GM10266 (cell line): ENCODE results near the gene RGR.
"Not testable (repeated sequence)": the region's sequence is repeated elsewhere in the genome, so short reads cannot be mapped to it uniquely, and the experiment has no call there.

Source experiments
- DNase-seq: peaks from one replicate; pipeline ENCODE4 v3.0.0; 2012; ENCODE audit errors: extremely low spot score
- CTCF ChIP-seq: IDR thresholded peaks from 2 replicates; pipeline ENCODE4 v1.5.1; 2012; ENCODE audit warnings: mild to moderate bottlenecking, low read depth; ENCODE audit not compliant: control insufficient read depth, insufficient read depth; ENCODE audit errors: missing control alignments

The RGR gene

GRCh38 chr10:84267503-84268126 lies 22.8 kb downstream of the RGR start:
- TF ChIP-seq CTCF: peak; percentile 61
- peak; percentile 51 for DNase-seq

- DNase-seq: no peak
- TF ChIP-seq CTCF: no peak
These were observed 24.3 kb downstream of the RGR start for GRCh38 chr10:84269162-84269561.

- no peak for TF ChIP-seq CTCF
- DNase-seq: no peak
These were observed 24.9 kb downstream of the RGR start for GRCh38 chr10:84269773-84270172.

- DNase-seq: no peak
- no peak for TF ChIP-seq CTCF
These were observed 25.9 kb downstream of the RGR start for GRCh38 chr10:84270708-84271107.

- not testable (repeated sequence) for DNase-seq
These were observed 35.1 kb downstream of the RGR start for GRCh38 chr10:84279876-84280475.

- no peak for DNase-seq
- no peak for TF ChIP-seq CTCF
These were observed 41.8 kb downstream of the RGR start for GRCh38 chr10:84286695-84287094.

GRCh38 chr10:84288151-84288550 lies 43.3 kb downstream of the RGR start:
- TF ChIP-seq CTCF: no peak
- no peak for DNase-seq
